Measurements from ENCODE around the gene ZGPAT. TPM values are rescaled to one million over a fixed set of nuclear protein-coding genes. Genes with fewer than 3 reads are reported as not detected.

Gene ZGPAT
- total and polyA plus RNA-seq, 2 of the 8 experiments (the other 6 are each of a cell fraction or from before 2014, with no cell fraction given), result 14.5 to 21.4 TPM

GRCh38 chr20:63733579-63734081 lies 25.8 kb downstream of the ZGPAT start:
- Histone ChIP-seq H3K23ac (ENCODE audit: insufficient read length) (no peak overlapping the region), H2BK5ac (ENCODE audit: low read depth, low read length) (no peak overlapping the region), H3K4ac (replicated peaks; ENCODE audit: insufficient read length, low read depth, low read length) (no peak overlapping the region), H3K14ac (ENCODE audit: insufficient read length) (no peak overlapping the region), H3K4me1 (replicated peaks in 1 of 4; ENCODE audit: control insufficient read depth in 3 of 4, insufficient read depth in 4 of 4, low read length in 3 of 4) (peaks cover 0 to 11% (median 6%) of the 10 kb centered on the region in 4 experiments; a peak in 6 of 7 replicates), H2BK15ac (ENCODE audit: low read length) (no peak overlapping the region), H4K20me1 (replicated peaks in 1 of 2; ENCODE audit: control insufficient read depth in 1 of 2, insufficient read depth in 2 of 2, low read length in 2 of 2) (peaks cover 5 to 46% of the 10 kb centered on the region in 2 experiments), H3K79me1 (ENCODE audit: low read depth, low read length) (peaks cover 16% of the 10 kb centered on the region), H3K9ac (replicated peaks in 1 of 4; ENCODE audit: extremely low read depth in 1 of 4, low read depth in 3 of 4, low read length in 3 of 4) (no peak overlapping the region), H2AFZ (ENCODE audit: low read length) (no peak overlapping the region), H3K56ac (replicated peaks; ENCODE audit: insufficient read length, low read depth, low read length) (no peak overlapping the region), H4K5ac (ENCODE audit: insufficient read length, low read depth, low read length) (no peak overlapping the region), H3K4me3 (ENCODE audit: extremely low read depth in 1 of 4, insufficient read depth in 2 of 4, low read depth in 3 of 4, low read length in 4 of 4) (no peak overlapping the region), H3K4me2 (ENCODE audit: insufficient read depth in 1 of 2, low read depth in 2 of 2, low read length in 2 of 2) (no peak overlapping the region), H4K91ac (replicated peaks; ENCODE audit: insufficient read length, low read length) (no peak overlapping the region), H2BK12ac (ENCODE audit: low read depth, low read length) (no peak overlapping the region), H4K8ac (ENCODE audit: extremely low read depth, insufficient read depth, low read length) (no peak overlapping the region), H3K27me3 (replicated peaks in 1 of 4; ENCODE audit: control insufficient read depth in 3 of 4, extremely low read depth in 1 of 4, insufficient read depth in 3 of 4, low read length in 3 of 4) (peaks cover 0 to 10% (median 7%) of the 10 kb centered on the region in 4 experiments; a peak in 4 of 7 replicates), H3K23me2 (ENCODE audit: low read depth, low read length) (peaks cover 6% of the 10 kb centered on the region), H3K36me3 (ENCODE audit: control insufficient read depth in 2 of 4, insufficient read depth in 4 of 4, low read length in 3 of 4) (peaks cover 0 to 14% (median 7%) of the 10 kb centered on the region in 4 experiments; a peak in 5 of 8 replicates), H3K79me2 (ENCODE audit: control insufficient read depth in 1 of 2, insufficient read depth in 2 of 2, low read length in 2 of 2) (peaks cover 0 to 8% of the 10 kb centered on the region in 2 experiments; a peak in 1 of 4 replicates), H3K18ac (ENCODE audit: extremely low read depth, low read length) (no peak overlapping the region), H3K9me3 (ENCODE audit: insufficient read depth in 2 of 2, low read depth in 1 of 2, low read length in 1 of 2) (peaks cover 0 to 4% of the 10 kb centered on the region in 2 experiments; a peak in 2 of 4 replicates), H3K27ac (ENCODE audit: low read depth, low read length) (no peak overlapping the region), H2BK120ac (replicated peaks; ENCODE audit: low read depth, low read length) (no peak overlapping the region), H2BK20ac (ENCODE audit: low read length) (no peak overlapping the region), H2AK5ac (ENCODE audit: low read depth, low read length) (no peak overlapping the region)
- 95% methylated on average over 18 of the region's 18 CpGs; no CpG with 5 or more reads in 1 of the 2 experiments for WGBS, 2 experiments (ENCODE audit: extremely low coverage in 1 of 2, insufficient coverage in 1 of 2, insufficient read length in 1 of 2, insufficient replicate concordance in 2 of 2, low coverage in 1 of 2, low lambda C conversion rate in 2 of 2, missing lambda C conversion rate in 1 of 2)
- POLR2A ChIA-PET (ENCODE audit: partially characterized antibody), result interaction anchor here (0.7 to 1.9 kb wide), 7 partner anchors 8 to 56 kb away, joined by 3 to 7 read pairs (median 3); no protein-coding TSS in a partner anchor
- no peak for DNase-seq (ENCODE audit: low read depth in 1 of 2, low spot score in 2 of 2)
- FAIRE-seq, result no peak
- CTCF ChIA-PET (ENCODE audit: partially characterized antibody), result interaction anchor here (1.0 to 1.4 kb wide), 3 partner anchors 17 to 166 kb away, joined by 3 to 4 read pairs (median 4); no protein-coding TSS in a partner anchor
- TF ChIP-seq NRF1 (IDR thresholded peaks at IDR 0.05; ENCODE audit: low read depth, low read length) (no peak), SUZ12 (IDR thresholded peaks at IDR 0.05; ENCODE audit: low read length) (no peak), CHD1 (IDR thresholded peaks at IDR 0.05; ENCODE audit: low read depth, low read length) (no peak), RBBP5 (IDR thresholded peaks at IDR 0.05; ENCODE audit: borderline replicate concordance, low read depth, low read length) (no peak), HDAC2 (IDR thresholded peaks at IDR 0.05; ENCODE audit: borderline replicate concordance in 1 of 2, low read depth in 2 of 2, low read length in 2 of 2) (no peak), USF2 (IDR thresholded peaks at IDR 0.05; ENCODE audit: low read length) (no peak), ATF3 (IDR thresholded peaks at IDR 0.05; ENCODE audit: insufficient read depth, low read depth, low read length) (no peak), KDM1A (IDR thresholded peaks at IDR 0.05; ENCODE audit: borderline replicate concordance, low read length) (no peak), MAFK (IDR thresholded peaks at IDR 0.05; ENCODE audit: low read depth, low read length) (no peak), GTF2F1 (IDR thresholded peaks at IDR 0.05; ENCODE audit: borderline replicate concordance, low read depth, low read length) (no peak), SIX5 (IDR thresholded peaks at IDR 0.05; ENCODE audit: low read depth, low read length) (no peak)

All from H1 (cell line).